K562 (cell line): ENCODE results near the gene SLC7A4. TPM values are rescaled to one million over a fixed set of nuclear protein-coding genes. Genes with fewer than 3 reads are reported as not detected.

Source experiments
- ATAC-seq: fragments of 200-7000 bp; cut with Tn5 transposase; 3 replicates; pipeline ENCODE4 v1.9.1; 2020; ENCODE audit warnings: moderate library complexity
- BruUV-seq: library from RNA; stranded (reverse); fragments of 400-500 nt; replicated peaks from 2 replicates; lab custom pipeline; 2021; lab: Mats Ljungman, UMichigan
- CTCF ChIA-PET: fragments of 300-600 bp; formaldehyde crosslinking; extraction: SDS; loops from one replicate; lab custom pipeline; 2021; ENCODE audit warnings: low intra/inter-chr PET ratio; lab: Yijun Ruan, JAX
- POLR2A ChIA-PET: fragments of 300-600, 350-650 bp; sonication (Branson Sonifier 250); formaldehyde crosslinking; extraction: SDS; loops from one replicate; lab custom pipeline; 2021; ENCODE audit warnings: antibody characterized with exemption, inconsistent platforms; lab: Yijun Ruan, JAX
- DNase-seq, 4 experiments: peaks; one replicate each; pipeline versions ENCODE4 v3.0.0 to v3.0.0-alpha.2; 2011 to 2018; ENCODE audit warnings: low spot score in 3 of 4, mixed read lengths in 3 of 4; ENCODE audit errors: extremely low read depth in 1 of 4
- FAIRE-seq: peaks from 2 replicates; lab custom pipeline; 2011; peaks lifted over from hg19 to GRCh38; lab: Jason Lieb, UNC
- H2AFZ ChIP-seq: 2 replicates; pipeline ENCODE4 v1.6.0; 2011; ENCODE audit warnings: low read depth, low read length, control low read depth, inconsistent platforms
- H3K27ac ChIP-seq: fragments of 200-600 bp; 3 replicates; pipeline ENCODE4 v1.8.0; 2011; ENCODE audit warnings: low read depth, mild to moderate bottlenecking, control low read depth, inconsistent platforms, low read length, moderate library complexity, mixed read lengths; ENCODE audit errors: extremely low read depth
- H3K27me3 ChIP-seq, 2 experiments: fragments of 300-600 bp in 1 of 2; 2 replicates in 1 of 2; 3 replicates in 1 of 2; pipeline versions ENCODE4 v1.6.0 to v1.8.0; 2011; ENCODE audit warnings: inconsistent platforms in 2 of 2, low read length in 2 of 2, mild to moderate bottlenecking in 1 of 2, mixed read lengths in 1 of 2, moderate library complexity in 1 of 2; ENCODE audit not compliant: control insufficient read depth in 2 of 2, insufficient read depth in 2 of 2
- H3K36me3 ChIP-seq: fragments of 300-600 bp; 3 replicates; pipeline ENCODE4 v1.8.0; 2011; ENCODE audit warnings: mild to moderate bottlenecking, low read length, inconsistent platforms; ENCODE audit not compliant: control insufficient read depth, insufficient read depth
- H3K4me1 ChIP-seq, 2 experiments: fragments of 200-600 bp in 1 of 2; replicated peaks in 1 of 2; 2 replicates in 1 of 2; 3 replicates in 1 of 2; pipeline versions ENCODE4 v1.5.1 to v1.8.0; 2011; ENCODE audit warnings: inconsistent platforms in 2 of 2, low read length in 2 of 2, mild to moderate bottlenecking in 1 of 2, mixed read lengths in 1 of 2, moderate library complexity in 1 of 2; ENCODE audit not compliant: control insufficient read depth in 2 of 2, insufficient read depth in 2 of 2
- H3K4me2 ChIP-seq: 2 replicates; pipeline ENCODE4 v1.6.1; 2011; ENCODE audit warnings: low read length, control low read depth, inconsistent platforms, mixed read lengths; ENCODE audit not compliant: insufficient read depth
- H3K4me3 ChIP-seq: fragments of 200-600 bp; sonication (generic), shearing (Covaris generic); 2 replicates; pipeline ENCODE4 v1.5.1; 2016; ENCODE audit warnings: control low read depth, inconsistent platforms
- H3K79me2 ChIP-seq: fragments of 200-600 bp; 3 replicates; pipeline ENCODE4 v1.8.0; 2011; ENCODE audit warnings: low read length, inconsistent platforms; ENCODE audit not compliant: control insufficient read depth, insufficient read depth
- H3K9ac ChIP-seq, 2 experiments: 2 replicates each; pipeline versions ENCODE4 v1.6.0 to v1.6.1; 2011; ENCODE audit warnings: low read depth in 2 of 2, low read length in 2 of 2, control low read depth in 1 of 2, inconsistent platforms in 1 of 2, mild to moderate bottlenecking in 1 of 2, mixed read lengths in 1 of 2; ENCODE audit not compliant: insufficient read depth in 1 of 2
- H3K9me1 ChIP-seq: one replicate; pipeline ENCODE4 v1.6.0; 2011; ENCODE audit warnings: inconsistent platforms, mild to moderate bottlenecking, low read length, moderate library complexity; ENCODE audit not compliant: control insufficient read depth, insufficient read depth
- H3K9me3 ChIP-seq: replicated peaks from 2 replicates; pipeline ENCODE4 v1.5.1; 2011; ENCODE audit warnings: low read depth, low read length, inconsistent platforms; ENCODE audit not compliant: control insufficient read depth, insufficient read depth
- H4K20me1 ChIP-seq: replicated peaks from 2 replicates; pipeline ENCODE4 v1.6.1; 2011; ENCODE audit warnings: low read length, inconsistent platforms, mixed read lengths; ENCODE audit not compliant: control insufficient read depth, insufficient read depth
- ATF2 ChIP-seq: sonication (generic); formaldehyde crosslinking; IDR thresholded peaks from 2 replicates; pipeline ENCODE4 v1.8.1; 2022; ENCODE audit warnings: missing genetic modification reagents
- CBFB ChIP-seq: sonication (generic); formaldehyde crosslinking; IDR thresholded peaks from 2 replicates; pipeline ENCODE4 v1.4.0; 2020; ENCODE audit warnings: mild to moderate bottlenecking, missing genetic modification reagents
- CTCF ChIP-seq, 3 experiments: IDR thresholded peaks in 2 of 3; conservative IDR thresholded peaks in 1 of 3; 2 replicates each; pipeline ENCODE4 v1.5.1; 2011 to 2012; ENCODE audit warnings: low read length in 3 of 3, mild to moderate bottlenecking in 3 of 3, control low read depth in 2 of 3, improper control_type of control experiment in 1 of 3, inconsistent platforms in 1 of 3, low read depth in 1 of 3, mixed read lengths in 1 of 3, moderate library complexity in 1 of 3; ENCODE audit not compliant: insufficient read depth in 2 of 3
- E2F3 ChIP-seq: fragments of 250-450 bp; sonication (Bioruptor Pico); IDR thresholded peaks from 2 replicates; pipeline ENCODE4 v1.4.0; 2020; ENCODE audit warnings: mild to moderate bottlenecking
- HNRNPLL ChIP-seq: fragments of 200-400 bp; formaldehyde crosslinking; IDR thresholded peaks from 2 replicates; pipeline ENCODE4 v1.6.1; 2017; ENCODE audit warnings: low read length, low read depth, mild to moderate bottlenecking; ENCODE audit not compliant: poor library complexity, severe bottlenecking
- NR3C1 ChIP-seq: sonication (generic); formaldehyde crosslinking; IDR thresholded peaks from 2 replicates; pipeline ENCODE4 v1.8.1; 2022; ENCODE audit warnings: missing genetic modification reagents
- PKNOX1 ChIP-seq: fragments of 450-650 bp; IDR thresholded peaks from 2 replicates; pipeline ENCODE4 v1.6.1; 2016
- SETDB1 ChIP-seq: IDR thresholded peaks from one replicate; pipeline ENCODE4 v1.6.1; 2012; ENCODE audit warnings: low read length, control low read depth, inconsistent platforms
- SMAD2 ChIP-seq: fragments of 150-350 bp; IDR thresholded peaks from 2 replicates; pipeline ENCODE4 v1.6.1; 2014; ENCODE audit warnings: low read depth, mild to moderate bottlenecking, low read length
- SMC3 ChIP-seq: conservative IDR thresholded peaks from 2 replicates; pipeline ENCODE4 v1.6.1; 2011; ENCODE audit warnings: low read depth, low read length, improper control_type of control experiment; ENCODE audit not compliant: insufficient read depth
- TAF9B ChIP-seq: fragments of 450-650 bp; IDR thresholded peaks from 2 replicates; pipeline ENCODE4 v1.6.1; 2018; ENCODE audit warnings: mild to moderate bottlenecking; ENCODE audit not compliant: partially characterized antibody
- TFAP4 ChIP-seq: sonication (generic); formaldehyde crosslinking; IDR thresholded peaks from 2 replicates; pipeline ENCODE4 v1.8.0; 2022; ENCODE audit warnings: missing genetic modification reagents, mild to moderate bottlenecking, moderate library complexity, borderline replicate concordance
- THRB ChIP-seq: fragments of 450-650 bp; formaldehyde crosslinking; conservative IDR thresholded peaks from 2 replicates; pipeline ENCODE4 v1.4.0; 2022; ENCODE audit warnings: mild to moderate bottlenecking, missing genetic modification characterization
- ZNF282 ChIP-seq: sonication (generic); formaldehyde crosslinking; IDR thresholded peaks from 2 replicates; pipeline ENCODE4 v1.8.1; 2023; ENCODE audit warnings: missing genetic modification reagents
- WGBS: fragments of 100-300 bp; shearing (Covaris generic); methylation state at CpG from one replicate; pipeline ENCODE4 v1.1.6; 2016; ENCODE audit warnings: low coverage, mixed read lengths; ENCODE audit not compliant: insufficient coverage; ENCODE audit errors: missing lambda C conversion rate; 5-methylcytosine and 5-hydroxymethylcytosine counted together
- in situ Hi-C: fragments of 300-500 bp; cut with MboI; formaldehyde crosslinking; loops from 4 replicates; pipeline ENCODE4 v1.15.0; 2018; ENCODE audit warnings: inconsistent platforms, mixed read lengths
- intact Hi-C: fragments of 100-400 bp; cut with micrococcal nuclease; formaldehyde crosslinking; loops from 2 replicates; pipeline ENCODE4 v1.14.2; 2022
- polyA plus RNA-seq, 8 experiments: library from polyadenylated mRNA; depleted of rRNA in 4 of 8; stranded (reverse) in 5 of 8; unstranded in 3 of 8; fragments of >200 nt; fragmentation: Nextera tagmentation in 2 of 8; fragmentation: Illumina TruSeq in 1 of 8; extraction: Ambion mirVana in 2 of 8; extraction: Trizol in 1 of 8; gene quantifications; 2 replicates each; pipeline versions ENCODE4 v1.2.1 to v1.2.3, GENCODE V29; 2011 to 2014; ENCODE audit warnings: inconsistent platforms in 1 of 8, missing spikeins in 1 of 8
- total RNA-seq, 7 experiments: library from RNA; depleted of rRNA in 6 of 7; stranded (reverse); fragments of >200 nt in 6 of 7; fragmentation: Illumina TruSeq in 2 of 7; extraction: Trizol in 2 of 7; gene quantifications; 2 replicates each; pipeline versions ENCODE4 v1.2.1 to v1.2.3, GENCODE V29; 2011 to 2021; ENCODE audit warnings: low replicate concordance in 1 of 7

The SLC7A4 gene
- total and polyA plus RNA-seq, 9 of the 15 experiments (the other 6 are each of a cell fraction or from before 2014, with no cell fraction given): not detected

GRCh38 chr22:21077884-21078508 lies 45.6 kb upstream of the SLC7A4 start:
- H3K4me2 ChIP-seq: no peak overlapping the region
- H3K27me3 ChIP-seq: peaks cover 65 to 78% of the 10 kb centered on the region in 2 experiments
- peak overlapping the region in 1 of 2 experiments; percentile 43; a peak in 1 of 4 replicates for H3K9ac ChIP-seq
- H3K4me3 ChIP-seq: no peak overlapping the region
- CTCF ChIA-PET: no interaction called here
- DNase-seq (peak in 1 of 4 experiments; percentile 60), FAIRE-seq (no peak), ATAC-seq (peak; percentile 18)
- no peaks in the 10 kb centered on the region for H3K36me3 ChIP-seq
- peaks cover 0 to 25% of the 10 kb centered on the region in 2 experiments; a peak in 2 of 5 replicates for H3K4me1 ChIP-seq
- in situ Hi-C loops (no loop called here), intact Hi-C loops (no loop called here)
- WGBS: 3% methylated on average over 16 of the region's 16 CpGs
- no peaks in the 10 kb centered on the region for H3K9me1 ChIP-seq
- no peak overlapping the region for H2AFZ ChIP-seq
- no peaks in the 10 kb centered on the region for H3K79me2 ChIP-seq
- H3K9me3 ChIP-seq: no peaks in the 10 kb centered on the region
- POLR2A ChIA-PET: interaction anchor here (0.5 to 1.2 kb wide), 4 partner anchors 8 to 1971 kb away, joined by 3 to 6 read pairs (median 4); no protein-coding TSS in a partner anchor
- H3K27ac ChIP-seq: no peak overlapping the region
- BruUV-seq: no TSS peak
- H4K20me1 ChIP-seq: peaks cover 9% of the 10 kb centered on the region
- no peak for TF ChIP-seq SMAD2
- TF ChIP-seq SETDB1: no peak
- TF ChIP-seq ATF2 (CRISPR knock-in tag): 0 out of 2 replicates have a peak, but pooled peaks have one; percentile 62
- TF ChIP-seq SMC3: 0 out of 2 replicates have a peak, but pooled peaks have one; percentile 2
- TF ChIP-seq CBFB (CRISPR knock-in tag): 0 out of 2 replicates have a peak, but pooled peaks have one; percentile 54
- peak; percentile 17; the same call in 1 of the 2 replicates for TF ChIP-seq TFAP4
- TF ChIP-seq ZNF282 (CRISPR knock-in tag): peak; percentile 80
- TF ChIP-seq HNRNPLL: peak; percentile 13
- TF ChIP-seq THRB: 0 out of 2 replicates have a peak, but pooled peaks have one; percentile 26
- TF ChIP-seq PKNOX1: peak; percentile 70
- TF ChIP-seq TAF9B: no peak
- TF ChIP-seq NR3C1 (CRISPR knock-in tag): 0 out of 2 replicates have a peak, but pooled peaks have one; percentile 74
- 0 out of 2 replicates have a peak, but pooled peaks have one; percentile 34 for TF ChIP-seq E2F3 (CRISPR knock-in tag)
- TF ChIP-seq CTCF (IDR thresholded peaks at IDR 0.05 in 2 of 3, conservative IDR thresholded peaks at IDR 0.05 in 1 of 3; ENCODE audit: insufficient read depth in 2 of 3, low read depth in 1 of 3, low read length in 3 of 3): 0 out of 6 replicates have a peak, but pooled peaks of 1 of the 3 experiments have one; percentile 7
